Neural cell (in vitro differentiated cells): ENCODE results near the gene TMEM61.

Source experiments
- CTCF ChIP-seq: fragments of 450-650 bp; IDR thresholded peaks from 2 replicates; pipeline ENCODE4 v1.5.1; 2014; ENCODE audit warnings: antibody characterized with exemption, mild to moderate bottlenecking, moderate library complexity; ENCODE audit not compliant: poor library complexity, severe bottlenecking
- EP300 ChIP-seq: fragments of 450-650 bp; conservative IDR thresholded peaks from 2 replicates; pipeline ENCODE4 v1.6.1; 2014; ENCODE audit warnings: antibody characterized with exemption, mild to moderate bottlenecking, moderate library complexity; ENCODE audit not compliant: poor library complexity, severe bottlenecking
- REST ChIP-seq: IDR thresholded peaks from 2 replicates; pipeline ENCODE4 v1.6.1; 2012; ENCODE audit warnings: borderline replicate concordance

GRCh38 chr1:54955359-54955758, 25.1 kb upstream of the TMEM61 start:
- TF ChIP-seq EP300, result no peak
- no peak for TF ChIP-seq CTCF
- TF ChIP-seq REST, result no peak
